ENCODE measurements around the gene TBL1XR1. TPM values are rescaled to one million over a fixed set of nuclear protein-coding genes. Genes with fewer than 3 reads are reported as not detected.

TBL1XR1 gene
- total RNA-seq, 1 donor from 2014 or later: 203 TPM

DNA sequence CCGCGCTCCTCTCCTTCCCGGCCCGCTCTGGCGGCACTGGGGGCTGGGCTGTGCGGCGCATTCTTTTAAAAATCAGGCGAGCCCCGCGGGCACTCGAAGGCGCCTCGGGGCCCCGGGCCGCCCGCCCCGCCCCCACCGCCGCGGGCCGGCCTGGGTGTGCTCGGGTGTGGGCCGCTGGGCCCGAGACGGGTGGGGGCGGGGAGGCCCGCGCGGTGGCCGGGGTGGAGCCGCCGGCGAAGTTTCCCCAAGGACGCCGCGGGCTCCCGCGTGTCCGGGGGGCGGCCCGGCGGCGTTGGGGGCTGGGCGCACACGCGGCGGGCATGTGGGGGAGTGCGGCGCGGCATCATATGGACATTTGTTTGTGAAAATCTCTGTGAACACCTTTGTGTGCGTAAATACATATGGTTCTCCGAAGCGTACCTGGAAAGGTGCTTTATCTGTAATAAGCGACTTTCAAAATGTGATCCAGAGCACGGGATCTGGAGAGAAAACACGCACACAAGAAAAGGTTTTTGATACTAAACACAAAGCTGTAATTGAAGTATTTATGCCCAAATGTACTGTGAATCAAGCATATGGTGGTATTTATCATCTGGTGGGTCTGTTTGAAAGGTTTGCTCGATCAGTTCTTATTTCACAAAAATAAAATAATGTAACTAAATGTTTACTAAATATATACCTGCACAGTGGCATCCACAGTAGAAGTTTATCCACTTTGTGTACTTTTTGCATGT lies 612 bp upstream of the TBL1XR1 start:
- DNase-seq (ENCODE audit: low read depth) (no peak), FAIRE-seq (no peak)
- H3K4me3 ChIP-seq (ENCODE audit: low read depth, low read length): peak overlapping the region; percentile 86
- no peaks in the 10 kb centered on the region for H3K27me3 ChIP-seq (ENCODE audit: control insufficient read depth, insufficient read depth, low read length)
- TF ChIP-seq, protein P1, sequence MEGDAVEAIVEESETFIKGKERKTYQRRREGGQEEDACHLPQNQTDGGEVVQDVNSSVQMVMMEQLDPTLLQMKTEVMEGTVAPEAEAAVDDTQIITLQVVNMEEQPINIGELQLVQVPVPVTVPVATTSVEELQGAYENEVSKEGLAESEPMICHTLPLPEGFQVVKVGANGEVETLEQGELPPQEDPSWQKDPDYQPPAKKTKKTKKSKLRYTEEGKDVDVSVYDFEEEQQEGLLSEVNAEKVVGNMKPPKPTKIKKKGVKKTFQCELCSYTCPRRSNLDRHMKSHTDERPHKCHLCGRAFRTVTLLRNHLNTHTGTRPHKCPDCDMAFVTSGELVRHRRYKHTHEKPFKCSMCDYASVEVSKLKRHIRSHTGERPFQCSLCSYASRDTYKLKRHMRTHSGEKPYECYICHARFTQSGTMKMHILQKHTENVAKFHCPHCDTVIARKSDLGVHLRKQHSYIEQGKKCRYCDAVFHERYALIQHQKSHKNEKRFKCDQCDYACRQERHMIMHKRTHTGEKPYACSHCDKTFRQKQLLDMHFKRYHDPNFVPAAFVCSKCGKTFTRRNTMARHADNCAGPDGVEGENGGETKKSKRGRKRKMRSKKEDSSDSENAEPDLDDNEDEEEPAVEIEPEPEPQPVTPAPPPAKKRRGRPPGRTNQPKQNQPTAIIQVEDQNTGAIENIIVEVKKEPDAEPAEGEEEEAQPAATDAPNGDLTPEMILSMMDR (IDR thresholded peaks at IDR 0.05; ENCODE audit: insufficient read depth, low read length, severe bottlenecking): no peak
- H3K36me3 ChIP-seq (ENCODE audit: control insufficient read depth, insufficient read depth, low read length): no peaks in the 10 kb centered on the region

DNA sequence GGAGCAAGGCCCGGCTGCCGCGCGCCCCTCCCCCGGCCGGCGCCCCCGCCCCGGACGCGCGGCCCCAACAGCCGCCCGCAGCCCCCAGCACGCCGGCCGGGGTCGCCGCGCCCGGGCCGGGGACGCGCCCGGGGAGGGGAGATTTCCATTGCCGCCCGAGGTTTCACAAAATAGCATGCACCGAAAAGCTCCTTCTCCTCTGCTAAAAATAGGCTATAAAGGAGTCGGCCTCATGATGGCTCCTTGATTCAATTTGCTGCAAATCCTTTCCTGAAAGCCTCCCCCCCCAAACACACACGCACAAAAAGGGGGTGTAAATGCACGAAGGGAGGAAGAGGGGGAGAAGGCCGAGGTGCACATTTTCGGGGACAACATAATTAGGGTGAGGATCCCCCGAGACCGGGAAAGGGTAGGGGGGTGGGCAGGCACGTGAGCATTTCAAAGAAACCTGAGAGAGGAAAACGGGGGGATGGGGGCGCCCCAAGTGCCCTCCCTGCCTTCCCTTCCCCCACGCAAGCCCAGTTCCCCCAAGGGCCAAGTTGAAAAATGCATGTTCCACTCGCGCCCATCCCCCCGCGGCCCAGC lies 734 bp downstream of the TBL1XR1 start:
- no peak for DNase-seq (ENCODE audit: low read depth)

DNA sequence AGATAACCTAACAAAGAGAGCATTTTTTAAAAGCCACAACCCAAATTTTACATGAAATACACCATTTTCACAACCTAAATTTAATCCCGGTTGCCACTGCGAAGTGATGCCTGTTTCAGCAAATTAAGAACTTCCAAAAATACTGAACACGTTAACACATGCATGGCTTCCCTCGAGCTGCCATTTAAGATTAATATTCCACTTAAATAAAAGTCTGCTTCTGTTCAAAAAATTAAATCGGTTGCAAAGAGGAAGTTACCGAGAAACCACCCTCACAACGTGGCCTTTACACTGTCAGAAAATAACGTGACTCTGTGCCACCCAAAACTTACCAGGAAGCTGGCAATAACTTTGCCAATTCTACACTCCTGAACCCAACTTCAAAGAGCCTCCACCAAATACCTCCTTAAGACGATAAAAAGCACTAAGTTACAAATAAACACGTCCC lies 1.2 kb downstream of the TBL1XR1 start:
- TF ChIP-seq, protein P1 (IDR thresholded peaks at IDR 0.05; ENCODE audit: insufficient read depth, low read length, severe bottlenecking): no peak
- Histone ChIP-seq H3K4me3 (ENCODE audit: low read depth, low read length) (peak overlapping the region; percentile 86), H3K36me3 (ENCODE audit: control insufficient read depth, insufficient read depth, low read length) (no peaks in the 10 kb centered on the region), H3K27me3 (ENCODE audit: control insufficient read depth, insufficient read depth, low read length) (no peaks in the 10 kb centered on the region)
- DNase-seq (ENCODE audit: low read depth): no peak
- FAIRE-seq: no peak

More for the DNA sequence above, 734 bp downstream of the TBL1XR1 start:
- Histone ChIP-seq H3K36me3 (ENCODE audit: control insufficient read depth, insufficient read depth, low read length) (no peaks in the 10 kb centered on the region), H3K27me3 (ENCODE audit: control insufficient read depth, insufficient read depth, low read length) (no peaks in the 10 kb centered on the region), H3K4me3 (ENCODE audit: low read depth, low read length) (peak overlapping the region; percentile 86)
- TF ChIP-seq, protein P1 (IDR thresholded peaks at IDR 0.05; ENCODE audit: insufficient read depth, low read length, severe bottlenecking): no peak
- no peak for FAIRE-seq

DNA sequence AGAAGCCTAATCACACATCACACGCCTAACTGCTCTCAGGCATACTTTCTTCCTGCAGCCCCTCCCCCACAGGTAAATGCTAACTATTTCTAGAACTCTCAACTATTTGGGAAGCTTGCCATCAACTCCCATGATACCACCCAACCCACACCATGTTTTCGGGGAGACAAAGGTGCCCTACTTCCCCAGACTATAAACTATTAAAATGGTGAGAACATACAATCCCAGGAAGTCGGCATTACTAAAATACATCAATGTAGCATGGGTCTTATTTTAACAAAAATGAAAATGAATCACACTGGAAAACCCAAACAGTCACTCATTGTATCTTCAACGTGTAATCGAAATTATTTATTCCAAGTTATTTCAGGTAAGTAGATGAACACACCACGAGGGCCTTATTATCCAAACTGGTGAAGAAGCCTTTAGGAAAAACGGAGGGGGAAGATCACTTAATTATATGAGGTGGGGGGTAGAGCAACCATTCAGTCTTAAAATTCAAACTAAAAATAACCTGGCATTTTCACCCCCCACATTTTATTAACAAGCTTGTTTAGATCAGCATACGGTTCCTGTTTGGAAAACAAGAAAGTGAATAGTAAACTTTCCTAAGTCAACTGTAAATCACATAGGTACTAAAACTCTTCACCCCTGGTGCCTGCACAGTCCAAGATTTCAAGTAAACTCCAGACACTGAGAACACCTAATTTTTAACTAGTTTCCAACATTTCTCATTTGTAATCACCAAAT lies 1.9 kb downstream of the TBL1XR1 start:
- FAIRE-seq (no peak), DNase-seq (ENCODE audit: low read depth) (peak; percentile 50)
- TF ChIP-seq, protein P1 (IDR thresholded peaks at IDR 0.05; ENCODE audit: insufficient read depth, low read length, severe bottlenecking): no peak

DNA sequence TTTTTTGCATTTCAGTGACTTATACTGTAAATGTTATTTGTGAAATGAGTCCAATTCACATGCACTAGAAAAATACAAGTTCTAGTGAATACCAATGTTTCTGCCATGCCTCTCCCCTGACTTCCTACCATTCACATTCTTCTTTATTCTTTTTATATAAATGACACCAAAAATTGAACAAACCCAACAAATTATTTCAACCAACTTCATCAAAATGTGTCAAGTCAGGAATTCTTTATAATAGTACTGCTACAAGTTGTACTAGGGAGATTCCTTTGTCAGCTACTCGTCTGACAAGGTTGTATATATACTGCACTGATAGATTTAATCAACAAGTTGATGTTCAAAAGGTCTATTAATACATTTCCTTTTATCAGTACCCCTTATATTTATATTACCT lies 3.0 kb downstream of the TBL1XR1 start:
- no peak for FAIRE-seq
- Histone ChIP-seq H3K4me3 (ENCODE audit: low read depth, low read length) (no peak overlapping the region), H3K36me3 (ENCODE audit: control insufficient read depth, insufficient read depth, low read length) (no peaks in the 10 kb centered on the region), H3K27me3 (ENCODE audit: control insufficient read depth, insufficient read depth, low read length) (no peaks in the 10 kb centered on the region)
- TF ChIP-seq, protein P1 (IDR thresholded peaks at IDR 0.05; ENCODE audit: insufficient read depth, low read length, severe bottlenecking): no peak
- DNase-seq (ENCODE audit: low read depth): no peak

More for the DNA sequence above, 1.9 kb downstream of the TBL1XR1 start:
- H3K27me3 ChIP-seq (ENCODE audit: control insufficient read depth, insufficient read depth, low read length): no peaks in the 10 kb centered on the region
- peak overlapping the region; percentile 86 for H3K4me3 ChIP-seq (ENCODE audit: low read depth, low read length)
- no peaks in the 10 kb centered on the region for H3K36me3 ChIP-seq (ENCODE audit: control insufficient read depth, insufficient read depth, low read length)

Data from bronchial epithelial cell (primary cell).